Mesendoderm (in vitro differentiated cells): Measurements from ENCODE around the gene APOL5.

Experiments
- DNase-seq: peaks from one replicate; pipeline ENCODE4 v3.0.0; 2013
- H2AK5ac ChIP-seq: 2 replicates; pipeline ENCODE4 v1.6.1; 2013; ENCODE audit warnings: low read length, inconsistent platforms
- H2BK120ac ChIP-seq: 2 replicates; pipeline ENCODE4 v1.6.1; 2013; ENCODE audit warnings: low read depth, mild to moderate bottlenecking, low read length, moderate library complexity, mixed read lengths
- H2BK15ac ChIP-seq: replicated peaks from 2 replicates; pipeline ENCODE4 v1.6.1; 2013; ENCODE audit warnings: low read depth, mild to moderate bottlenecking, moderate library complexity
- H2BK5ac ChIP-seq: 2 replicates; pipeline ENCODE4 v1.6.1; 2013; ENCODE audit warnings: low read length, inconsistent platforms
- H3K18ac ChIP-seq: 2 replicates; pipeline ENCODE4 v1.6.1; 2013; ENCODE audit warnings: mild to moderate bottlenecking, low read length, mixed read lengths
- H3K23ac ChIP-seq: one replicate; pipeline ENCODE4 v1.6.1; 2013; ENCODE audit warnings: low read length
- H3K27ac ChIP-seq: 2 replicates; pipeline ENCODE4 v1.5.1; 2013; ENCODE audit warnings: low read depth, mild to moderate bottlenecking, inconsistent platforms, low read length, moderate library complexity
- H3K27me3 ChIP-seq: 2 replicates; pipeline ENCODE4 v1.6.1; 2013; ENCODE audit warnings: low read length, control low read depth, mild to moderate bottlenecking, inconsistent platforms; ENCODE audit not compliant: insufficient read depth, poor library complexity
- H3K36me3 ChIP-seq: 2 replicates; pipeline ENCODE4 v1.6.1; 2013; ENCODE audit warnings: low read length, inconsistent platforms; ENCODE audit not compliant: control insufficient read depth, insufficient read depth
- H3K4ac ChIP-seq: one replicate; pipeline ENCODE4 v1.6.1; 2013; ENCODE audit warnings: low read depth, mild to moderate bottlenecking, low read length, moderate library complexity
- H3K4me1 ChIP-seq: 2 replicates; pipeline ENCODE4 v1.6.1; 2013; ENCODE audit warnings: low read depth, low read length, inconsistent platforms; ENCODE audit not compliant: control insufficient read depth
- H3K4me2 ChIP-seq: 2 replicates; pipeline ENCODE4 v1.6.1; 2013; ENCODE audit warnings: low read length
- H3K4me3 ChIP-seq: 2 replicates; pipeline ENCODE4 v1.5.1; 2013; ENCODE audit warnings: mild to moderate bottlenecking, low read length
- H3K56ac ChIP-seq: one replicate; pipeline ENCODE4 v1.6.1; 2013; ENCODE audit warnings: low read length
- H3K79me1 ChIP-seq: 2 replicates; pipeline ENCODE4 v1.6.1; 2013; ENCODE audit warnings: low read length, inconsistent platforms
- H3K79me2 ChIP-seq: 2 replicates; pipeline ENCODE4 v1.6.1; 2013; ENCODE audit warnings: mild to moderate bottlenecking, low read length; ENCODE audit not compliant: control insufficient read depth, insufficient read depth
- H3K9ac ChIP-seq: 2 replicates; pipeline ENCODE4 v1.6.1; 2013; ENCODE audit warnings: low read length, inconsistent platforms
- H4K5ac ChIP-seq: one replicate; pipeline ENCODE4 v1.6.1; 2013; ENCODE audit warnings: low read length
- H4K8ac ChIP-seq: one replicate; pipeline ENCODE4 v1.6.1; 2013; ENCODE audit warnings: low read depth, mild to moderate bottlenecking, control low read depth, low read length, moderate library complexity
- WGBS: extraction: QIAGEN DNeasy Blood & Tissue Kit; methylation state at CpG from one replicate; pipeline ENCODE4 v1.1.7; 2013; ENCODE audit warnings: low lambda C conversion rate, missing lambda C conversion rate; ENCODE audit not compliant: insufficient coverage; ENCODE audit errors: extremely low coverage; 5-methylcytosine and 5-hydroxymethylcytosine counted together

Gene APOL5

DNA sequence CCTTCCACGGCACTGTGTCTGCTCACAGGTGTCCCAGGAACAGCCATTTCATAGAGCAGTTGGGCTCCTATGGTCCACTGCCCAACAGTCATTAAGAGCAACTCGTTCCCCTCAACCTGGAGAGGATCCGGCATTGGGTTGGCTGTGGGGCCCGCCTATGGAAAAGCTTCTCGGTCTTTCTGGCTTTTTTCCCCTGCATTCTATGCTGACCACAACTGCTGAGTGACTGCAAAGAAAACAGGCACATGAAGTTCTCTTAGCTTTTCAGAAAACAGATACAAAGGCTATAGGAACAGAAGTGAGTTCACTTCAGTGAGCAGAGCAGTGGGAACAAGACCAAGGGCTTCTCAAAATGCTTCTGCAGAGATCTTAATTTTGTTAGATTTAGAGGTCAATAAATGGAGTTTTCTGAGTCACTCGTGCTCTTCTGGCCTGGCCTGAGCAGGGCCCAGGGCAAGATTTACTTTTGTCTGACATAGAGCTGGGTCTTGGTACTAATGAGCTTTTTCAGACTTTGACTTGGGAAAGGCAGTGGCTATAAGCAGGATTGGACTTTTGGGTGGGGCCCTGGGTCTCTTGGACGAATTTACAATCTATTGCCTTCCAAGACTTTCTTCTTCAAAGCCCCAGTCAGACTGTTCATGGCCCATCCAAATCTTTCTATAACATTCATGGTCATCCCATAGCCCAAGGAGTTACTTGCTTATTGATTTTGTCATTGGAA is 13.6 kb upstream of the APOL5 start:
- H3K27ac ChIP-seq, result no peak overlapping the region
- H4K8ac ChIP-seq, result no peak overlapping the region
- H3K9ac ChIP-seq, result no peak overlapping the region
- H4K5ac ChIP-seq, result no peak overlapping the region
- H2BK120ac ChIP-seq, result no peak overlapping the region
- no peaks in the 10 kb centered on the region for H3K79me1 ChIP-seq
- H3K4ac ChIP-seq, result no peak overlapping the region
- no peak for DNase-seq
- no peak overlapping the region for H3K4me2 ChIP-seq
- no peak overlapping the region for H3K18ac ChIP-seq
- no peak overlapping the region for H2BK5ac ChIP-seq
- no peak overlapping the region for H3K23ac ChIP-seq
- H3K4me1 ChIP-seq, result no peaks in the 10 kb centered on the region
- no peak overlapping the region for H2BK15ac ChIP-seq
- no peak overlapping the region for H2AK5ac ChIP-seq
- no CpG with 5 or more reads among the region's 7 CpGs for WGBS
- H3K56ac ChIP-seq, result no peak overlapping the region
- H3K79me2 ChIP-seq, result no peaks in the 10 kb centered on the region
- no peaks in the 10 kb centered on the region for H3K27me3 ChIP-seq
- no peak overlapping the region for H3K4me3 ChIP-seq
- no peaks in the 10 kb centered on the region for H3K36me3 ChIP-seq

GRCh38 chr22:35705141-35705540 is 12.5 kb upstream of the APOL5 start:
- no CpG with 5 or more reads among the region's 3 CpGs for WGBS
- Histone ChIP-seq H3K27me3 (no peaks in the 10 kb centered on the region), H3K56ac (no peak overlapping the region), H3K79me2 (no peaks in the 10 kb centered on the region), H3K4me2 (no peak overlapping the region), H3K27ac (no peak overlapping the region), H3K9ac (no peak overlapping the region), H2AK5ac (no peak overlapping the region), H4K8ac (no peak overlapping the region), H3K18ac (no peak overlapping the region), H3K4ac (no peak overlapping the region), H3K4me1 (no peaks in the 10 kb centered on the region), H2BK15ac (no peak overlapping the region), H4K5ac (no peak overlapping the region), H3K36me3 (no peaks in the 10 kb centered on the region), H3K79me1 (no peaks in the 10 kb centered on the region), H3K23ac (no peak overlapping the region), H3K4me3 (no peak overlapping the region), H2BK120ac (no peak overlapping the region), H2BK5ac (no peak overlapping the region)
- no peak for DNase-seq

DNA sequence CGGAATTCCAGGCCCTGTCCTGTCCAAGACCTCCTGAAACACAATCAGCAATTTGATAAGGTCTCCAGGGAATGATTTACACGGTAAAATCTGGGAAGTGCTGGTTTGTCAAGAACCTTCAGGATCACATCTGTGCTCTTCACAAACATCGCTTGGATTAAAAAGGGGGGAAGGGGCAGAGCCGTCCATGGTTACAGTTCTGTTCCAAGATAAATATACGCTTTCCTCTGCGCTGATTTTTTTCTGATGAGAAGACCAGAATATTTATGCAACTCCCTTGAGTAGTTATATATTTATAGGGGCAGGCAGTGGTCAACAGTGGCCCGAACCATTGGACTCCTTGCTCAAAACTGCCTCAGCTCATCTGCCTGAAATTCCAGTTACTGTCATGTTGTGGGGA is 9.2 kb upstream of the APOL5 start:
- no peaks in the 10 kb centered on the region for H3K4me1 ChIP-seq
- no peak overlapping the region for H3K4me3 ChIP-seq
- no peaks in the 10 kb centered on the region for H3K27me3 ChIP-seq
- H2BK5ac ChIP-seq, result no peak overlapping the region
- H3K79me1 ChIP-seq, result no peaks in the 10 kb centered on the region
- no peak overlapping the region for H2BK120ac ChIP-seq
- no peak overlapping the region for H4K8ac ChIP-seq
- no CpG with 5 or more reads among the region's 7 CpGs for WGBS
- H3K27ac ChIP-seq, result no peak overlapping the region
- H2AK5ac ChIP-seq, result no peak overlapping the region
- no peak overlapping the region for H3K9ac ChIP-seq
- H3K18ac ChIP-seq, result no peak overlapping the region
- H3K36me3 ChIP-seq, result no peaks in the 10 kb centered on the region
- no peak overlapping the region for H4K5ac ChIP-seq
- no peak overlapping the region for H2BK15ac ChIP-seq
- H3K23ac ChIP-seq, result no peak overlapping the region
- H3K4me2 ChIP-seq, result no peak overlapping the region
- no peak for DNase-seq
- H3K56ac ChIP-seq, result no peak overlapping the region
- no peak overlapping the region for H3K4ac ChIP-seq
- H3K79me2 ChIP-seq, result no peaks in the 10 kb centered on the region

DNA sequence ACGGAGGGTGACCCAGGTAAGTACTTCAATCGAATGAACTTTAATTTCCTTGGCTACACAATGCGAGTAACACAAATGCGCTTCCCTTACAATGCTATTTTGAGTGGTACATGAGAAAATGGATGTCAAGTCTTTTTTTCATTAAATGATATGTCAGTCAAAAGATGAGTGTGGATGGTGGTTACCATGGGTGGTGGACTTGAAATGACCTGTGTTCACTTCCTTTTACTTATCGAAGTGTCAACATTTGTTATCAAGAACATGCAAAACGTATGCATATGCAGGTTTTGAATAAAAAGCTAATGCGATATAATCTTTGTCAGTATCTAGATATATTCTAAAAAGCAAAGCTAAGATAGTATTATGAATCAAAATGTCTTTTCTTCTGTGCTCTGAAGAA is 8.8 kb upstream of the APOL5 start:
- WGBS, result no CpG with 5 or more reads among the region's 7 CpGs
- Histone ChIP-seq H2BK120ac (no peak overlapping the region), H3K23ac (no peak overlapping the region), H3K4me2 (no peak overlapping the region), H3K79me2 (no peaks in the 10 kb centered on the region), H4K5ac (no peak overlapping the region), H3K9ac (no peak overlapping the region), H3K27me3 (no peaks in the 10 kb centered on the region), H3K79me1 (no peaks in the 10 kb centered on the region), H3K56ac (no peak overlapping the region), H3K36me3 (no peaks in the 10 kb centered on the region), H3K18ac (no peak overlapping the region), H3K27ac (no peak overlapping the region), H2BK15ac (no peak overlapping the region), H3K4me3 (no peak overlapping the region), H3K4ac (no peak overlapping the region), H2AK5ac (no peak overlapping the region), H4K8ac (no peak overlapping the region), H3K4me1 (no peaks in the 10 kb centered on the region), H2BK5ac (no peak overlapping the region)
- DNase-seq, result no peak

DNA sequence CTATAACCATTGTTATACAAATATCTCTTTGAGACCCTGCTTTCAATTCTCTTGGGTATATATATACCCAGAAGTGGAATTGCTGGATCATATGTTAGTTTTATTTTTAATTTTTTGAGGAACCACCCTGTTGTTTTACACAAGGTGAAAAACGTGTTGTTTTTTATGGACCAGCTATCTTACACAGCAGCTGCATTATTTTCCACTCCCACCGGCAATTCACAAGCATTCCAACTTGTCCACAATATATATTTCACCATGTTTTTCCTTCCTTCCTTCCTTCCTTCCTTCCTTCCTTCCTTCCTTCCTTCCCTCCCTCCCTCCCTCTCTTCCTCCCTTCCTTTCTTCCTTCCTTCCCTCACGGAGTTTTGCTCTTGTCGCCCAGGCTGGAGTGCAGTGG is 6.3 kb upstream of the APOL5 start:
- no peak overlapping the region for H3K23ac ChIP-seq
- no peaks in the 10 kb centered on the region for H3K79me2 ChIP-seq
- no peak overlapping the region for H2BK5ac ChIP-seq
- no peaks in the 10 kb centered on the region for H3K4me1 ChIP-seq
- H3K9ac ChIP-seq, result no peak overlapping the region
- no peak overlapping the region for H4K8ac ChIP-seq
- no peak overlapping the region for H2AK5ac ChIP-seq
- H3K56ac ChIP-seq, result no peak overlapping the region
- no peak overlapping the region for H3K4me2 ChIP-seq
- H3K18ac ChIP-seq, result no peak overlapping the region
- H2BK15ac ChIP-seq, result no peak overlapping the region
- H2BK120ac ChIP-seq, result no peak overlapping the region
- no peaks in the 10 kb centered on the region for H3K27me3 ChIP-seq
- H3K4ac ChIP-seq, result no peak overlapping the region
- no peak overlapping the region for H4K5ac ChIP-seq
- no peak overlapping the region for H3K27ac ChIP-seq
- no peak overlapping the region for H3K4me3 ChIP-seq
- no CpG with 5 or more reads among the region's 4 CpGs for WGBS
- H3K36me3 ChIP-seq, result no peaks in the 10 kb centered on the region
- H3K79me1 ChIP-seq, result no peaks in the 10 kb centered on the region
- no peak for DNase-seq

DNA sequence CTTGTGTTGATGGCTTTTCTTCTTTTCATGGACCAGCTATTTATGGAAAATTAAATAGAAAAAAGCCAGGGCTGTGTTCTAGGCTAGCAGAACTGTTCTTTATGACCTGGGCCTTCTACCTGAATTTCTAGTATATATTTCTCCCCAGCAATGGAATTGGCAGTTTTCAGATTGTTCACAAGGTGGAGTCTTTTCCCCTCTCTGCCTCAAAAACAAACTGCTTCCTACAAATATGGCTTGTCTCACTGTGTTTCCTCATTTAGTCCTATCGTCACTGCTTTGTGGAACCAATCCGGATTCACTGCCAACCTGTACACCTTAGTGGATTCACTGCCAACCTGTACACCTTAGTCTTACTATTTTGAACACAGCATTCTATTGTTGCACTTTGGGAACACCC is 5.0 kb upstream of the APOL5 start:
- Histone ChIP-seq H3K27me3 (no peaks in the 10 kb centered on the region), H3K36me3 (no peaks in the 10 kb centered on the region), H4K5ac (no peak overlapping the region), H2BK15ac (no peak overlapping the region), H3K23ac (no peak overlapping the region), H2BK5ac (no peak overlapping the region), H3K9ac (no peak overlapping the region), H3K18ac (no peak overlapping the region), H3K4me2 (no peak overlapping the region), H3K79me1 (no peaks in the 10 kb centered on the region), H3K27ac (no peak overlapping the region), H3K56ac (no peak overlapping the region), H2BK120ac (no peak overlapping the region), H4K8ac (no peak overlapping the region), H3K4me1 (no peaks in the 10 kb centered on the region), H3K79me2 (no peaks in the 10 kb centered on the region), H3K4ac (no peak overlapping the region), H3K4me3 (no peak overlapping the region), H2AK5ac (no peak overlapping the region)
- DNase-seq, result peak; percentile 10
- WGBS, result no CpG with 5 or more reads among the region's 2 CpGs
